CD4-positive, alpha-beta T cell treated with Interleukin-17A for 4 hours (primary cell): ENCODE results near the gene FOXB2.
A peak's percentile ranks its signal among the peaks of the same experiment; 100 is the strongest.
"Not testable (repeated sequence)": the region's sequence is repeated elsewhere in the genome, so short reads cannot be mapped to it uniquely, and the experiment has no call there.

Source experiments
- DNase-seq: peaks from one replicate; pipeline ENCODE4 v3.0.0-alpha.2; 2020; ENCODE audit warnings: mixed read lengths

FOXB2 gene

DNA sequence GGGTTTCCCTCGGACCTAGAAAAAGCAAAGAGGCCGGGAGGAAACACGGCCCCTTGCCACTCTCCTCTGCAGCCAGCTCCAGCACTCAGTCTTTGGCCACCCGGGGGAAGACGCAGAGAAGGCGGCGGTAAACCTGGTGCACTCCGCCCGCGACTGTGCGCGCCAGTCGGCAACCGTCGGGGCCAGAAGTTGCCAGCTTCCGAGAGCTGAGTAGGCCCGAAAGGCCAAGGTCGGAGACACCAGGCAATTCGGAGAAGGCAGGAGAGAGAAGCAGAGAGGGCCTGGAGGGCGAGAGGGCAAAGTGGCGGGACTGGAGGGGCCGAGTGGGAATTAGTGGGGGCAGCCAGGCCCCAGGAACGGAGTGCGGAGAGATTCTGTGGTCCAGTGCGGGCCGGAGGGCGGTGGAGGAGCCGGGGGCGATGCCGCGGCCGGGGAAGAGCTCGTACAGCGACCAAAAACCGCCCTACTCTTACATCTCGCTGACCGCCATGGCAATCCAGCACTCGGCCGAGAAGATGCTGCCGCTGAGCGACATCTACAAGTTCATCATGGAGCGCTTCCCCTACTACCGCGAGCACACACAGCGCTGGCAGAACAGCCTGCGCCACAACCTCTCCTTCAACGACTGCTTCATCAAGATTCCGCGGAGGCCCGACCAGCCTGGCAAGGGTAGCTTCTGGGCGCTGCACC lies at the start of gene FOXB2:
FOXB2 (plus strand) TSS at position 420 of the 690 bp plus-strand sequence; CDS start at position 420, 0 bp downstream.
- DNase-seq, result no peak

DNA sequence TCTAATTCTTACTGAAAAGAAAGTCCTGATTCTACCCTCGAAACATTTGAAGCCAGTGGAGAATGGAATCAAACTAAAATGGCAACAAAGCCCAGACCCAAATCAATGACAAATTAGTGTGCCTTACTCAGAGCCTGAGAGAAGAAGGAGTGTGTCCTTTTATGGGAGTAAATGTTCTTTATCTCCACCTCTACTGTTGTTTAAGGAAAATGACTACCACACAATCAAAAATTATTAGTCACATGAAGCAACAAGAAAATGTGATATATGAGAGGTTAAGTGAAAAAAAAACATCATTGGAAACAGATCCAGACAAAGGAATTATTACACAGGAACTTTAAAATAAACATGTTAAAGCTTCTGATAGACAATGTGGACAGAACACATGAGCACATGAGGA lies 49.7 kb upstream of the FOXB2 start:
- DNase-seq, result no peak

DNA sequence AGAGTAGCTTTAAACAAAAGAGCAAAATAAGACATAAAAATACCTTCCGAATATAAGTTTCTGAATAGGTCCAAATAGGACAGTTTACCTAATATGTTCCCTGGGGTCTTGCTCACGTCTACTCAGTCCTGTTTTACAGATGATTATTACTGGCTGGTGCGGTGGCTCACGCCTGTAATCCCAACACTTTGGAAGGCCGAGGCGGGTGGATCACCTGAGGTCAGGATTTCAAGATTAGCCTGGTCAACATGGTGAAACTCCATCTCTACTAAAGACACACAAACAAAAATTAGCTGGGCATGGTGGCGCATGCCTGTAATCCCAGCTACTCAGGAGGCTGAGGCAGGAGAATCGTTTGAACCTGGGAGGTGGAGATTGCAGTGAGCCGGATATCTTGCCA lies 40.6 kb upstream of the FOXB2 start:
- not testable (repeated sequence) for DNase-seq

DNA sequence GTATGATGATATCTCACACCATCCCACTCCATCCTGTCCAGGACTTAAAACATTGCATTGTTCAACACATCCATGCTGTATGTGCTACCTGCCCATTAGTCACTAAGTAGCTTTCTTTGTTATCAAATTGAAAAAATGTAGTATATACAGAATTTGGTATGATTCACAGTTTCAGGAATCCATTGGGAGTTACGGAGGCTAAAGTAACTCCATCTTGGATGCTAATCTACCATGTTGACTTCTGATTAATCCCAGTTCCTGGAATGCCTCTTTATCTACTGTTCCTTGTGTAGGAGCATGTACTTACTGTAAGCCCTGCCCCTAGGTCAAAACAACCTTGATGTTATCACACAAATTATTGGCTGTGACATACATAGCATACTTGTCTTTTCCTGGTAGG lies 38.9 kb upstream of the FOXB2 start:
- no peak for DNase-seq

DNA sequence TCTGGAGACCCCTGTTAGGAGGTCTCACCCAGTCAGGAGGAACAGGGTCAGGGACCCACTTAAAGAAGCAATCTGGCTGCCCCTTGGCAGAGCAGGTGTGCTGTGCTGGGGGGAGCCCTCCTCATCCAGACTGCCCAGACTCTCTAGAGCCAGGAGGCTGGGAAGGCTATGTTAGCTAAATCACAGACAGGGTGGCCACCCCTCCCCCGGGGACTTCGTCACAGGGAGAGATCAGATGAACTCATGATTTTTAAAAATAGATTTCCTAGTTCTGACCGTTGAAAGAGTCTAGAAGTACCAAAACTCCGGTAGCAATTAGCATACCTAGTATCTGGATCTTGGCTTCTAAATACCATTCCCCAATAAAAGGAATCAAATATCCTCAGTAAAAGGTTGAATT lies 35.0 kb upstream of the FOXB2 start:
- DNase-seq, result no peak

DNA sequence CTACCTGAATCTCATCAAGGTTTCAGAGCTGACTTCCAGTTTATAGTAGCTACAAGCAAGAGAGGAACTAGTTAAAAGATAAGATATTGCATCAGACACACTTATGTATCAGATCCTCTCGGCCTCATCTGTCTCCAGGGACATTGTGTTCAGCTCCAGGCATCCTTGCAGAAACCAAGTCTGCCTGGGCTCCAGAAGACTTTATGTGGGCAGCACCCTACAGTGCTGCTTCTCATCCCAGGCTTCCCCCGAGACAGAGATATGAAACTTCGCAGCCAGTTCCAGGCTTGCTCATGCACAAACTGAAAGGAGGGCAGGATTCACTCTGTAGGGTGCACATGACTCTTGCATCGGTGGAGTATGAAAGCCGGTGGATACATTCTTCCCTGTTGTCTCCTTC lies 33.9 kb upstream of the FOXB2 start:
- DNase-seq, result no peak

DNA sequence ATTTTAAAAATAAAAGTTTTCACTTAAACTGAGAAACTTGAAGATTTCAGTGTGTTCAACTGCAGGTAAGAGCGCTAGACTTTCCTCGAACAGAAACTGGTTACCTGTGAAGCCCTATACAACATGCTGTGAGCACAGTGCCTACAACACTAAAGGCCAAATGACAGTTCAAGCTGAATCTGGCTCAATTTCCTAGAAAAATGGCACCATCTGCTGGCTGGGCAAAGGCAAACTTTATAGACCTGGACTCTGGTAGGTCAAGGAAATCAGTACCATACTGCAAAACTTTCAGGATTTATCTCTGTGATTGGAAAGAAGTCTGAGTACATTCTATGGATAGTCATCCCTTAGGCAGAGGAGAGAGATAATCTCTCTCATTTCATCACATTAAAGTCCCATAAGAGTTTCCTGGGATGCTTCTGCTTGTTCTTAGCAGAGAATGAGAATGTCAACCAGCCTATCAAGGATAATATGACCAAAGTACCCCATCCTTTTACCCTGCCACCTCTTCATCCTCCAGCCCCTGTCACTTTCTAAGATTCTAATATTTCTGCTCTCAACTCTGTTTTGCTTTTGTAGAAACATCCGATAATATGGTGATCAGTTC lies 31.8 kb upstream of the FOXB2 start:
- no peak for DNase-seq

DNA sequence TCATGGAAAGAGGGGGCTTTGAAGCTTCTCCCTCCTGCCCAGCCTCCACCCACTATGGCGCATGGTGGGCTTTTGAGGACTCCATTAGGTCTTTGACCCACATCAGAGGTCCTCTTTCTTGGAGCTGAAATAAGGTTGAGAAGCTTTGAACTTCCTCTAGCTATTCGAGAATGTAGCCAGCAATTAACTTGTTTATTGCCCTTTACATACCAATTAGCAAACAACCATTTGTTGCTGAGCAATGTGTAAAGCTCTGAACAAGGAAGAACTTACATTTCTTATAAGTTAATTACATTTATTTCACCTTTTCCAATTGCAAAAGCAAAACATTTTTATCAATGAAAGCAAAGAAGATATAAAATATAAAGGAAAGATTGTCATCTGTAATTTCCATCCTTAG lies 30.5 kb upstream of the FOXB2 start:
- no peak for DNase-seq

DNA sequence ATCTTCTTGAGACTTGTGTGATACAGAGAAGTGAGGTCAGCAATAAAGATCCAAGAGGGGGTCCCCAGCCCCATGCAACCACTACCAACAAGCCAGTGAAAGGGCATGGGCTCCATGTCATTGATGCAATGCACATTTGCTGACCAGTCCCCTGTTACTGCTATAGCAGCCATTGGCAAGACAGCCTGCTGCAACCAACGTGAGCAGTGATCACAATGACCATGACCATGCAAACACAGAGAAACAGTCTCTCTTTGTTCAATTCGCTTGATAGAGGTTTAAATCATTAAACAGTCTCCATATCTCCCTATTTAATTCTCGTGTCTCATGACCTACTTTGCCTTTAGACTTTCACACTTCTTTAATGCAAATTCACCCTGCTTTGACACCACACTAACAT lies 30.0 kb upstream of the FOXB2 start:
- no peak for DNase-seq

DNA sequence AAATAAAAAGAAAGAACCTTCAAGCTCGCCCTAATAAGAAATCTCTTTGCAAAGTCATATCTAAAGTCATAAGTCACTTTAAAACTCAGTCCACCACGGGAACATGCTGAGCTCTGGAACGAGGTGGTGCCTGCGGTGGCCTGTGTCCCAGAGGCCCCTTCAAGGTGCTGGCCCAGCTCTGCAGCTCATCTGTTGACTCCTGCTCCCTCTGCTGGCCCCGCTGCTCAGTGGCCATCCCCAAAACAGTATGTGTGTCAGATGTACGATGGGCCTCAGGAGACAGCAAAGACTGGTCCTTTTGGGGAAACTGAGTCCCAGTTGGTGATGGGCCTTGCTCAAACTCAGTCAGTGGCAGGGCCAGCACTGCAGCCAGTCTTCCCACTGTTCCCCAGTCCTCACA lies 22.8 kb upstream of the FOXB2 start:
- DNase-seq, result no peak

DNA sequence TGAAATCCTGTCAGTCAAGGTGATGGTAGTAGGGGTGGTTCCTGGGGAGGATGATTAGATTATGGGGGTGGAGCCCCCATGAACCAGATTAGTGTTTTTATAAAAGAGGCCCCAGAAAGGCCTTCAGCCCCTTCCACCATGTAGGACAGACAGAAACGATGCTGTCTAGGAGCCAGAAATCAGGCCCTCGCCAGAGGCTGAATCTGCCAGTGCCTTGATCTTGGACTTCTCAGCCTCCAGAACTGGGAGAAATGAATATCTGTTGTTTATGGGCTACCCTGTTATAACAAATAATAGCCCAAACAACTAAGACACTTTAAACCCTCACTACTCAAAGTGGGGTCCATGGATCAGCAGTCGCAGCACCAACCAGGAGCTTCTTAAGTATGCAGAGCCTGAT lies 20.2 kb upstream of the FOXB2 start:
- no peak for DNase-seq

DNA sequence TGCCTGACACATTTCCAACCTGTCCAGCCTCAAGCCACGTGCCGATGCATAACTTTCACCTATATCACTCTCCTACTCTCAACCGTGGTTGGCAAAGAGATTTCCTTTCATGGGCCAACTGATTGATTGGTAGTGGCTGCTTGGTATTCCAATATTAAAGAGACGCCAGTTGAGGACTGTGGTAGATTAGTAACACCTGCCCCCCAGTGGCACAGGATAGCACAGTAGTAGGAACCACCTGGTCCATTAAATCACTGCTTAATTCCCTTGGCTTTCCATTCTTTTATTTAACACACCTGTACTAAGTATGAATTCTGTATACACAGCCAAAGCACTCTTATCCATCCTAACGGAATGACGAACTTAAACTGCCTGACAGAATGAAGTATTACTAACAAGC lies 19.1 kb upstream of the FOXB2 start:
- no peak for DNase-seq

DNA sequence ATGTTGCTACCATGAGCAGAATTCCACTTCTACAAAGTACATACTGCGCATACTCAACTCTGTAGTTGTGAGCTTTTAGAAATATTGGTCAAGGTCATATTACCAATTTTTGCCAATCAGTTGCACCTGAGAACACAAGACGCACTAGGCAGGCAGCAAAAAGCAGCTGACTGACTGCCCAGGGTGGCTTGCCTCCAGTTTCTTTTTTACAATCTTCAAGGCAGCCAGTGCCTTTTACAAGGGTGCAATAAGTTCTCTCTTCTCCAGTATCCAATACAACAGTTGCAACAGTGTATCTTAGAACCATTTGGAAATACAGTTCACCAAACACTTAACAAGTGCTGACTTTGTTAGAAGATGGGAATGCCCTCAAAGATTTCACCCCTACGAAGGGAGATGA lies 16.1 kb upstream of the FOXB2 start:
- DNase-seq, result no peak

DNA sequence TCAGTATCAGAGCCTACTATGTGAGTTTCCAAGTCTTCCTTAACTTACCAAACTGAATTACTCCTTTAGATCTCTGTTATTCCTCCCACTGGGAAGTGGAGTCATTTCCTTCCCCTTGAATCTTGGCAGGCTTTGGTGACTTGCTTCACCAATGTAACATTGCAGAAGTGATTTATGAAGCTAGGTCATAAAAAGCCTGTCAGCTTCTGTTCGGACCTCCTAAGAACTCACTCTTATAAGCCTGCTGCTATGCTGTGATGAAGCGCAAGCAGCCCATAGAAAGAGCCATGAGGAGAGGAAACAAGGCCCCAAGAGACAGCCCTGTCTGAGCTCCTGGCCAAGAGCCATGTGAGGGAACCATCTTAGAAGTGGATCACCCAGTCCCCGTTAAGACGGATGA lies 14.2 kb upstream of the FOXB2 start:
- no peak for DNase-seq

DNA sequence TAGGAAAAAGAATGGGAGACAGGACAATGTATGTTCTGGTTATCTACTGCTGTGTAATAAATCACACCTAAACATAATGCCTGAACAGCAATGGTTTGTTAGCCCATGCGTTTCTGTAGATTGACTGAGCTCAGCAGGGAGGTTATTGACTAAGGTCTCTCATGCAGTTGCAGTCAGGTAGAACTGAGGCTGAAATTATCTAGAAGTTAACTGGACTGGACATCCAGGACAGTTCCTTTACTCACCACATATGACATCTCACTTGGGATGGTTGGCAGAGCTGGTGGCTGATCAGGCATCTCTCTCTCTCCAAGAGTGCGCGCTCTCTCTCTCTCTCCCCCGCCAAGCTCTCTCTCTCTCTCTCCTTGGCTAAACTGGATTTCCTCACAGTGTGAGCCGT lies 8.9 kb upstream of the FOXB2 start:
- no peak for DNase-seq

DNA sequence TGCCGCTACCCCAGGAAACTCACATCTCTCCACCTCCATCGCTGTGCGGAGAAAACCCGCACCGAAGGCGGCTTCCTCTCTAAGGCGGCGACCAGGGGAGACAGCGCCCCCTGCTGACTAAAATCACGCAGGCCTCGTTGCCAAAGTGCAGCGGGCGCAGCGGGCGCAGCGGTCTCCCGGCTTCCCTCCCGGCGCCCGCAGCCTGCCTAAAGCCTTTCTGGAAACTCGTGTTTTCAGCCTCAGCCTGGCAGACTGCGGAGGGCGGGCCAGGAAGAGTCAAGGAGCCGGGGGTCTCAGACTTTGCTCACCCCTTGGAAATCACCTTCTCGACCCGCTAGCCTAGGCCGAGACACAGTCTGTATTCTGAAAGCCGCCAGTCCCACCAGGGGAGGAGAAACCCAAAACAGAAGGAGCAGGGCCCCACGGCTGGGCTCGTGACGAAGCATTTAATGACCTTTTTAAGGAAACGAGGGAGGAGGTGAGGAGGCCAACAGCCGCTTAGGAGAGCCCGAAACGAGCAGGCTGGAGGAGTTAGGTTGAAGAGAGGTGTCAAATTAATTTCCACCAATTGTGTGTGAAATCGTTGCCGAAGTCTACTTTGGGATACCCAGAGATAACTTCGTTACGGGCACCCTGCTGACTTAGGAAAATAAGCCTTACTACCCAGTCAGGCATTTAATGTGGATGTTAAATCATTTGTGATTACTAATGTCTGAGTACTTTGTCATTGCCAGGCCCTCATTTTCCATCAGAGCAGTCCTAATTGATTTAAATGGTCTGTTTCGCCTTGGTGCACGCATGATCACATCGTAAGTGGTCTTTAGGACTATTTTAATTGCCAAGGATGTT lies 7.3 kb upstream of the FOXB2 start:
- DNase-seq, result peak; percentile 56

DNA sequence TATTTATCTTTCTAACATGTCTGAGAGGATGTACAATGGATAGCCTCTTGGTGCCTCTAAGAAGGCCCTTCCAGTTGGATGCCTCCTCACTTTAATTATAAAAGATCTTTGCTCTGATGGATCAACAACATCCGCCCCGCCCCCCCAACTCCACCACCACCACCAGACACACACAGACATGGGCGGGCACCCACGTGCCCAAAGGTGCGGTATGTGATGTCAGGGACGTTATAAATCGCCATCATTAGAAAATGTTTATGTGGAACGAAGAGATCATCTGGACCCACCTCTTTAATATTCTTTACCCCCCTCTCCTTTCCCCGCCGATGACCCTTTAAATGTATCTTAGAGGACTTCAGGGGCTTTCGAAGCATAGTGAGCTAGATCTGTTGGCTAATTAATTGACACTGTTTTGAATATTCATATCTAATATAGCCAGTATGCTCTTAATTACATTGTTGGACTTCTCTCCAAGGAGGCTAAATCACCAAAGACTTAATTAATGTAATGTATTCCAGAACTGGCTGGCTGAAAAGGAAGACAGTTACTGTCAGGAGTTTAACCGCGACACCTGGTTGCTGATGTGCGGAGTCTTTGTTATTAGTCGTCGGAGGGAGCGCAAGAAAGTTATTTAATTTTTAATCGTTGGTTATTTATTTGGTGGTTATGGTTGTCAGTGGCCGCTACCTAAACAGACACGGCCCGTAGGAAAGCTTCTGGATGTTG lies 6.1 kb upstream of the FOXB2 start:
- no peak for DNase-seq

DNA sequence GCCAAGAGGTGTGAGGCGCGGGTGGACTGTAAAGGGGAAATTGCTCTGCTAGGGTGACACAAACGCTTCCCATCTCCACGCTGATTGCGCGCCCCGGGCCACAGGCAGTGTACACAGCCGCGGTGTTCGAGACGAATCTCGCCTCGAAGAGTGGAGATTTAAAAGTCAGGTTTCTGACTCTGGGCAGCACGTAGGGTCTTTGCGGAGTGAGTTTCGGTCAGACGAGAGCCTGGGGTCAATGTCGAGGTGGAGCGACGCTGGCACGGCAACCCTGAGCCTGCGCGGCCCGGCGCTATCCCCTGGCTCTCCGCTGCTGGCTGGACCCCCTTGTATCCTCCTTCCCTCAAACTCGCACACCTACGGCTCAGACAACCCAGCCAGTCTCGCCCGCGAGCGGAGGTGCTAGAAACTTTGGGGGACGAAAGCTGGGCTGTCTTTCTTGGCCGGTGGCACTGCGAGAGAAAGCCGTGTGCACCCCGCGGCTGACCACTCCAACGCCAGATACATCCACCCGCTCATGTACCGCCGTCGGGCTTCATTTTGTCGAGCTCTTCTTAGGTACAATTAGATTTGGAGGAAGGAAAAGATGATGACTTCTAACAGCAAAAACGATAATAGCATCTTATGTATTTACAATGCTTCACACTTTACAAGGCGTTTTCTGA lies 5.4 kb upstream of the FOXB2 start:
- DNase-seq, result no peak

DNA sequence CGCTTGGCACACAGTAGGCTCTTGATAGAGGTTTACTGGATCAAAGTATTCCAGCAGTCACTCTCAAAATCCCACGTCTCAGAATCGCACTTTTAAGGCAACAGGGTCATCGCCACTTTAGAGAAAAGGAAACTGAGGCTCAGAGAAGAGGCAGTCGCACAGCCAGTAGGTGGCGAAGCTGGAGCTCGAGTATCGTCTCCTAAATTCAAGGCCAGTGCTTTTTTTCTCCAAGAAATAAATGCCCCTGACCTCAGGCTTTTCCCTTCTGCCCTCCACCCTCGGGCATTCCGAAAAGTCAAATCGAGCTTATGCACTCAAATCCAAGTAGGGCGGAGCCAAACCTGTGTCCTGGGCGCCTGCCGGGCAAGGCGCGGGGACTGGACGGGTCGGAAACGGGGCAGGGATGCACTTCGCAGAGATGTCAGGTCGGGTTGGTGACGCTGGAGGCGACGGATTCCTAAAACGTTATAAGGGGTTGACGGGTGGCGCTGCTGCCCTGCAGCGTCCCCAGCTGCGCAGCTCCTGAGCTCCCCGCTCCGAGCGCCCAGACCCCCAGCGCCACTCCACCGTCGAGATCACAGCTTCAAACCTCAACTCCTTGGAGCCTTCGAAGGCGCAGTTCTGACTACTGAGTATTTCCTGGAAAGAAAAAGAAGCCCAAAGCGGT lies 4.7 kb upstream of the FOXB2 start:
- DNase-seq, result no peak

DNA sequence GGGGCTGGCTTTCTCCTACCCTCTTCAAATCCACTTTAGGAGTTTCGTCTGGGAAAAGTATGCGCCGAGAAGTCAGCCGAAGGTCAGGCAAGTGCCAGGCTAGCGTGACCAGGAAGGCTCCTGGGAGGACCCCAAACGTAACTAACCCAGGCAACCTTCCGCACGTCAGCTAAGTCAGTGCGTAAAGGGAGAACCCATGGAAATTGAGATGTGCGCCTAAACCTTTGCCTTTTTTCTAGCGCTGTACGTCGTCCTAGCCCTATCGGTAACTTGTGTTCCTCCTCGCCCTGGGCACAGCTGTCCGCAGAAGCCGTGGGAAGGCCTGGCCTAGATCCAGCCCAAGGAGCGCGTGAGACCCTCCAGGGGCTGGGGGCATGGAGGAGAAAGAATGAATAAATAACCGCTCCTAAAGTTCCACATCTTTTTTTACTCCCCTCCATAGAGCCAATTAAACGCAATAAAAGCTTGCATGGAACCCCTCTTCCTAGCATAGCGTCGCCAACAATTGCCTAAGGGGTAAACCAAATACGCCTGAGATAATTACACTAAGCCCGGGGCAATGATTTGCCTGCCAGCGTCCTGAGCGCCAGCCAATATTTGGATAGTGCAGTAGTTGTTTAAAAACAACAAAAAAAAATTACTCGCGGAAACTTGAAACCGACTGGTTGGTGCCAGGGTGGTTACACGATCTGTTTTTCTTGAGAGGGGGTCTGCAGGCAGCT lies 4.0 kb upstream of the FOXB2 start:
- DNase-seq, result no peak

DNA sequence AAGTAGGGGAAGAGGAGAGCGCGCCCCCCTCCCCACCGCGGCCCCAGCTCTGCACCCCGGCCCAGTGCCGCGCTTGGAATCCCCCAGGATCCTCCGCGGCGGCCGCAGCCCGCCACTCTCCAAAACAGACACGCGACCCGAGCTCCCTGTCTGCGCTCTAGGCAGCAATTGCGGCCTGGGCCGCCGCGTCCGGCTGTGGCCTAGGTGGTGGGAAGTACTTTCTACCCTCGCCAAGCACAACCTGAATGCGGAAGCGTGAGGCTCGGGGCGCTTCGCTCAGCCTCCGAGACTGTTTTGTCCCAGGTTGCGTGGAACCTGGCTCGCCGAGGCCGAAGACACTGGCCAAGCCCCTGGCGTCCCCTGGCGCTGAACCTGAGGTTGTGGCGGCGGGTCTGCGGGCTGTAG lies 3.3 kb upstream of the FOXB2 start:
- no peak for DNase-seq
